D721Med (cell line): ENCODE results near the gene PI4KA.
"Not testable (repeated sequence)": the region's sequence is repeated elsewhere in the genome, so short reads cannot be mapped to it uniquely, and the experiment has no call there.

Experiments used
- DNase-seq: peaks from one replicate; pipeline ENCODE4 v3.0.0; 2011; ENCODE audit warnings: low spot score; ENCODE audit not compliant: insufficient read length
- FAIRE-seq: peaks from 2 replicates; lab custom pipeline; 2011; peaks lifted over from hg19 to GRCh38; lab: Jason Lieb, UNC
- CTCF ChIP-seq: IDR thresholded peaks from 2 replicates; pipeline ENCODE4 v1.5.1; 2012; ENCODE audit warnings: mild to moderate bottlenecking, control low read depth; ENCODE audit not compliant: insufficient read depth; ENCODE audit errors: missing control alignments

Gene PI4KA

GRCh38 chr22:20703816-20704609 lies 154.6 kb downstream of the PI4KA start:
- DNase-seq, FAIRE-seq: not testable (repeated sequence)

- FAIRE-seq, DNase-seq: not testable (repeated sequence)
Observed at GRCh38 chr22:20703414-20703806, 155.2 kb downstream of the PI4KA start.

GRCh38 chr22:20702546-20703413 lies 155.8 kb downstream of the PI4KA start:
- peak; percentile 63 for DNase-seq
- not testable (repeated sequence) for FAIRE-seq

- DNase-seq, FAIRE-seq: not testable (repeated sequence)
Observed at GRCh38 chr22:20702175-20702545, 156.5 kb downstream of the PI4KA start.

GRCh38 chr22:20701680-20702136 lies 156.9 kb downstream of the PI4KA start:
- not testable (repeated sequence) for FAIRE-seq

GRCh38 chr22:20700347-20700746 lies 158.3 kb downstream of the PI4KA start:
- DNase-seq, FAIRE-seq: not testable (repeated sequence)

More at GRCh38 chr22:20701680-20702136, 156.9 kb downstream of the PI4KA start:
- DNase-seq: not testable (repeated sequence)

GRCh38 chr22:20699856-20700255 lies 158.8 kb downstream of the PI4KA start:
- DNase-seq, FAIRE-seq: not testable (repeated sequence)

GRCh38 chr22:20697481-20698113 lies 161.0 kb downstream of the PI4KA start:
- peak; percentile 32 for DNase-seq
- FAIRE-seq: not testable (repeated sequence)
- peak; percentile 71 for TF ChIP-seq CTCF

- FAIRE-seq: not testable (repeated sequence)
Observed at GRCh38 chr22:20696056-20696455, 162.6 kb downstream of the PI4KA start.

GRCh38 chr22:20695205-20695604 lies 163.4 kb downstream of the PI4KA start:
- not testable (repeated sequence) for DNase-seq, FAIRE-seq

More at GRCh38 chr22:20696056-20696455, 162.6 kb downstream of the PI4KA start:
- DNase-seq: not testable (repeated sequence)

GRCh38 chr22:20694256-20694655 lies 164.4 kb downstream of the PI4KA start:
- not testable (repeated sequence) for DNase-seq, FAIRE-seq

- not testable (repeated sequence) for FAIRE-seq, DNase-seq
Observed at GRCh38 chr22:20692926-20693325, 165.7 kb downstream of the PI4KA start.

- FAIRE-seq, DNase-seq: not testable (repeated sequence)
Observed at GRCh38 chr22:20690586-20691317, 167.9 kb downstream of the PI4KA start.

GRCh38 chr22:20687356-20688172 lies 171.0 kb downstream of the PI4KA start:
- not testable (repeated sequence) for DNase-seq, FAIRE-seq

- not testable (repeated sequence) for DNase-seq, FAIRE-seq
Observed at GRCh38 chr22:20685764-20686163, 172.8 kb downstream of the PI4KA start.

- not testable (repeated sequence) for FAIRE-seq, DNase-seq
Observed at GRCh38 chr22:20678792-20679435, 179.7 kb downstream of the PI4KA start.
